A549 treated with AZD2906 at 1 μM for 4 hours (cell line): ENCODE measurements around the gene MON2. TPM values are rescaled to one million over a fixed set of nuclear protein-coding genes. Genes with fewer than 3 reads are reported as not detected.

Experiments used
- total RNA-seq: library from RNA; stranded (reverse); fragments of 200-300 nt; extraction: Qiagen RNA extraction; gene quantifications from 5 replicates; pipeline ENCODE4 v1.2.3, GENCODE V29; 2022

MON2 gene
- 11.0 to 14.4 TPM (median 13.7 TPM) in 5 replicates for total RNA-seq

GRCh38 chr12:62466594-62467491, at the start of gene MON2:
MON2 (plus strand) TSS chr12:62466826; CDS start chr12:62467208, 382 bp downstream.

Other genes starting within 250 kb of the MON2 start
- 28.1 to 34.3 TPM (median 28.3 TPM) in 5 replicates for gene USP15, start 206.4 kb upstream of the MON2 start, total RNA-seq